ENCODE measurements around the gene TMEM44.

The TMEM44 gene

DNA sequence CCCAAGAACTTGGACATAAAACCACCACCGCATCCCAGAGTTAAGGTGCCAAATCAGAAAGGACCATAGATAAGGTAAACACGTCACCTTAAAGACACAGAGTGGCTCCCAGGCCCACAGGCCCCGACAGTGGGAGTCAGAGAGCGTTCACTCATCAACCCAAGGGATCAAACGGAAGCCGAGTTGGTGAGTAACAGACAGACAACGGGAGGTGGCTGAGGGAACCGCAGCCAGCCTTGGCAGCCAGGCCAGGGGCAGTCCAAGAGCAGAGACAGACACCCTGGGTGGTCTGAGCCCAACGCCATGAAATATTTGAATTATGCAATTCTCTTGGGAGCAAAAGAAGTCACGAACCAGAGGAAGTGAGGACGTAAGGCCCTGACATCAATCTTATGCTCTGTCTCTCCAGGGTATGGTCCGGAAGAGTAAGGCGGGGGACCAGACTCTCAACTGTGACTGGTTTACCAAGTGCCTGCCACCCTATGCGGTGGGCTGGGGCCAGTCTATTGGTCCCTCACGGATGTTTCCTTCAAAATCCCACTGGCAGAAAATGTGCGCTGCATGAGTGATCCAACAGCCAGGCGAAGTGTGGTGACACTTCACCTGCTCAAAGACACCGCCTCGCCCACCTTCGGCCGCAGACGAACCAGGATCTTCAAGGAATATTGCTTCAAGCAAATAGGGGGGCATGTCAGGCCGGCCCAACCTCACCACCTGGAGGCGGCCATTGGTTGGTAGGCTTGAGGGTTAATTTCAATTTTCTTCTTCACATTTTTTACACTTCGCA, 34.3 kb downstream of the TMEM44 start:
- Histone ChIP-seq H3K4me1 (ENCODE audit: control insufficient read depth, insufficient read depth, low read length, unreplicated experiment) (peaks cover 24% of the 10 kb centered on the region), H3K36me3 (ENCODE audit: insufficient read depth, low read length) (peaks cover 5% of the 10 kb centered on the region; the same call in 1 of the 2 replicates), H3K27me3 (ENCODE audit: insufficient read depth, low read length) (no peaks in the 10 kb centered on the region), H3K79me2 (ENCODE audit: control insufficient read depth, insufficient read depth, low read length, unreplicated experiment) (peaks cover 7% of the 10 kb centered on the region), H3K27ac (ENCODE audit: low read depth, low read length) (peak overlapping the region; percentile 99), H3K4me3 (ENCODE audit: low read depth, low read length) (peak overlapping the region; percentile 24; the same call in 1 of the 2 replicates), H2AFZ (ENCODE audit: low read length, unreplicated experiment) (peak overlapping the region; percentile 46)

DNA sequence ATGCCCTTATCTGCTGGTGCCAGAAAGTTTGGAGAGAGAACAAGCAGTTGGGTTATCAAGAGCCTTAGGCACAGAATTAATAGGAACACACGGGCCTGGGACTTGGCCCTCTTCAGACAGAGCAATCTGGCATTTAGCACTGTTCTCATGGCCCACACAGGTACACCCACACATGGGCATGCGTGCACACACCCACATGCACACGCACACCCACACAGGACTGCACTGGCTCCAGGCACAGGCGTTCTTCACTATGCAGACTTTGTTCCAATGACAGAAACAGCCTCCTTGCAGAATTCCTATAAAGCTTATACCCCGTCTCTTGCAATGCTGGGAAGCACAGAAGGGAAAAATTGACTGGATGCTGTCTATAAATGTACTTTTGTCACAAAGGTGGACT, 36.3 kb downstream of the TMEM44 start:
- H3K36me3 ChIP-seq (ENCODE audit: insufficient read depth, low read length), result peaks cover 5% of the 10 kb centered on the region; the same call in 1 of the 2 replicates
- H3K27ac ChIP-seq (ENCODE audit: low read depth, low read length), result no peak overlapping the region

DNA sequence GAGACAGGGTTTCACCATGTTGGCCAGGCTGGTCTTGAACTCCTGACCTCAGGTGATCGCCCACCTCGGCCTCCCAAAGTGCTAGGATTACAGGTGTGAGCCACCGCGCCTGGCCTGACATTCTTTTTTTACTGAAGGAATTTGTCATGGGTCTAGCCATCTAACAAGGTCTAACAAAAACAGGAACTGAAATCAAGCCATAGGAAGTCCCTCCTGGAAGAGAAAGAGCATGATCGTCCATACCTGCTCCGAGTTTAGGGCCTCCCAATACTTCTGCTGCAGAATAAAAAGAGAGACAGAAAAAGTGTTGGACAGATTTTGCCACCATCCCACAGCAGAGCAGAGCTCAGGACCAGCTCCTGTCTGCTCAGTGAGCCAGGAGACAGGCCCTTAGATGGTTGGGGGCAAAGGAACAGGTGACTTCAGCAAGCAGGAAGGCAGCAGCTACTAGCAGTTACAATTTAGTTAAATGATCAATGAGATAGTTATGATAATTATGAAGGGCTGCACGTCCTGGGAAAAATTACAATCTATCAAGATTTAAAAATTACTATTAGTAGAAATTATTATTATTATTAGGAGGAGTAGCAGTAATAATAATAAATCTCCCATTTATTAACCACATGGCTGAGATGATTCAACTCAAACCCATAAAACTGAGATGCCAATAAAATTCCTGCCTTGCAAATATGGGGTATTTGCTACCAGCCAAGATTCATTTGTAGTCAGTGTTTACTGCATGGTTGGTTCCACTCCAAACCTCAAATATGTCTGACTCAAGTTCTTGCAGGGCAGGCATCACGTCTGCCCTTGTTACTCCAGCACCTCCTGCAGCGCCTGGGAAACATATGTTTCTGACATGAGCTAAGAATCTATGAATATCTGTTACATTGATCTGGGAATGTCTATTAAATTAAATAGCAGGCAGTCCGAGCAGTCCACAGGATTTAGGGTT, 40.1 kb downstream of the TMEM44 start:
- Histone ChIP-seq H3K27ac (ENCODE audit: low read depth, low read length) (peak overlapping the region; percentile 97), H2AFZ (ENCODE audit: low read length, unreplicated experiment) (no peak overlapping the region), H3K79me2 (ENCODE audit: control insufficient read depth, insufficient read depth, low read length, unreplicated experiment) (peaks cover 6% of the 10 kb centered on the region), H3K27me3 (ENCODE audit: insufficient read depth, low read length) (no peaks in the 10 kb centered on the region), H3K4me1 (ENCODE audit: control insufficient read depth, insufficient read depth, low read length, unreplicated experiment) (peaks cover 34% of the 10 kb centered on the region), H3K4me3 (ENCODE audit: low read depth, low read length) (no peak overlapping the region), H3K36me3 (ENCODE audit: insufficient read depth, low read length) (peaks cover 19% of the 10 kb centered on the region)

More for the DNA sequence above, 36.3 kb downstream of the TMEM44 start:
- H2AFZ ChIP-seq (ENCODE audit: low read length, unreplicated experiment), result no peak overlapping the region
- H3K4me1 ChIP-seq (ENCODE audit: control insufficient read depth, insufficient read depth, low read length, unreplicated experiment), result peaks cover 39% of the 10 kb centered on the region
- no peak overlapping the region for H3K4me3 ChIP-seq (ENCODE audit: low read depth, low read length)
- H3K27me3 ChIP-seq (ENCODE audit: insufficient read depth, low read length), result no peaks in the 10 kb centered on the region
- H3K79me2 ChIP-seq (ENCODE audit: control insufficient read depth, insufficient read depth, low read length, unreplicated experiment), result peaks cover 7% of the 10 kb centered on the region

DNA sequence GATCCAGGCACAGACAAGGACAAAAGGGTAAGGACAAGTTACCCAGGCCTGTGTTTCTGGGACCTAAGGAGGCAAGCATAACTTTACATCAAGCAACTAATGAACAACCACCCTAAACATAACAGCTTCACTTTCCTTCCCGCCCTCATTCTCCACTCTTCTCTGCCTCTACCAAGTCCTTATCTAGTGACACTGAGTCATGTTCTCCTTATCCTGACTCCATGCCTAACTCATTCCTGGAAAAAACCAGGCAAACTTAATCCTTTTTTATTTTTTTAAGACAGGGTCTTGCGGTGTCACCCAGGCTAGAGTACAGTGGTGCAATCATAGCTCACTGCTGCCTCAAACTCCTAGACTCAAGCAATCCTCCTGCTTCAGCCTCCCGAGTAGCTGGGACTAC, 44.5 kb downstream of the TMEM44 start:
- Histone ChIP-seq H3K36me3 (ENCODE audit: insufficient read depth, low read length) (peaks cover 34% of the 10 kb centered on the region), H3K27ac (ENCODE audit: low read depth, low read length) (peak overlapping the region; percentile 99), H3K4me1 (ENCODE audit: control insufficient read depth, insufficient read depth, low read length, unreplicated experiment) (peaks cover 57% of the 10 kb centered on the region), H3K79me2 (ENCODE audit: control insufficient read depth, insufficient read depth, low read length, unreplicated experiment) (peaks cover 18% of the 10 kb centered on the region), H3K4me3 (ENCODE audit: low read depth, low read length) (no peak overlapping the region), H2AFZ (ENCODE audit: low read length, unreplicated experiment) (no peak overlapping the region), H3K27me3 (ENCODE audit: insufficient read depth, low read length) (no peaks in the 10 kb centered on the region)

DNA sequence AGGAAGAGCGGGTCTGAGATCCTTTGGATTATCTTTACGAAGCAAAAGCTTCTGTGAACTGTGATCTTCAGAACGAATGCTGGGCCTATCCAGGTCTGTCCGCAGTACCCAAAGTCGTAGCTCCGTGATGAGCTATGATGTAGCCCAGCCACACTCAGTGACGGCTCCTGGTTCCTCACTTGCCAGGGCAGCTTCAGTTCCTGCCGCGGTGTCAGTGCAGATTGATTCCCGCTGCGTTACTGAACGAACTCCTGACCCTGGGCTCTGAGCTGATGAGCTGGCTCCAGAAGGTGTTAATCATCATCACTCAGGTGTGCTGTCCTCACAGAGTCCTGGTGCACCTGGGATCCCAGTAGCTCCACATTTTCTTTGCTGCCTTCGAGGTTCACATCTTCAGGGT, 45.0 kb downstream of the TMEM44 start:
- peak overlapping the region; percentile 99 for H3K27ac ChIP-seq (ENCODE audit: low read depth, low read length)
- peaks cover 34% of the 10 kb centered on the region for H3K36me3 ChIP-seq (ENCODE audit: insufficient read depth, low read length)
- H2AFZ ChIP-seq (ENCODE audit: low read length, unreplicated experiment), result no peak overlapping the region

DNA sequence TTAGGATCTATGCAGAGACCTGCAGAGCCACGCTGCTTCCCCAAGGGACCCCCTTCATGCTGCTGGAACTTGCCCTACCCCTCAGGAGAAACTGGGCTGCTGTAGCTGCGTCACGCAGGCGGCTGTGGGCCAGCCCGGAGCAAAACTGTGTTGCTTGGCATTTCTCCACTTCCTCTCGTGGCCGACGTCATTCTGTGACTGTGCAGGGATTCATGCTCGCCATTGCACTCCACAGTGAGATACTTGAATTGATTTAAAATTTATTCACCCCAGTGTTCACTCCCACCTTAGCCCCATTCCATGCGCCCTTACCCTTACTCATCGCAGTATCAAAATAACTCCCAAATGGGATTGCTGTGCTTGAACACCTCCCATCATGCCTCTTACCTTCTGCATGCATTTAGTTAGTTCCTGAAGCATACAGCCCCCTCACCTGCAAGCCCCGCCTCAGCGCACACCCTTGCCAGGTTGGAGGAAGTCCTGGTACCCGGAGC, 45.7 kb downstream of the TMEM44 start:
- H3K27ac ChIP-seq (ENCODE audit: low read depth, low read length), result peak overlapping the region; percentile 99
- H2AFZ ChIP-seq (ENCODE audit: low read length, unreplicated experiment), result no peak overlapping the region
- H3K79me2 ChIP-seq (ENCODE audit: control insufficient read depth, insufficient read depth, low read length, unreplicated experiment), result peaks cover 18% of the 10 kb centered on the region
- H3K4me1 ChIP-seq (ENCODE audit: control insufficient read depth, insufficient read depth, low read length, unreplicated experiment), result peaks cover 48% of the 10 kb centered on the region
- H3K36me3 ChIP-seq (ENCODE audit: insufficient read depth, low read length), result peaks cover 34% of the 10 kb centered on the region
- no peaks in the 10 kb centered on the region for H3K27me3 ChIP-seq (ENCODE audit: insufficient read depth, low read length)
- H3K4me3 ChIP-seq (ENCODE audit: low read depth, low read length), result no peak overlapping the region

More for the DNA sequence above, 45.0 kb downstream of the TMEM44 start:
- H3K4me1 ChIP-seq (ENCODE audit: control insufficient read depth, insufficient read depth, low read length, unreplicated experiment), result peaks cover 55% of the 10 kb centered on the region
- no peaks in the 10 kb centered on the region for H3K27me3 ChIP-seq (ENCODE audit: insufficient read depth, low read length)
- H3K4me3 ChIP-seq (ENCODE audit: low read depth, low read length), result no peak overlapping the region
- peaks cover 18% of the 10 kb centered on the region for H3K79me2 ChIP-seq (ENCODE audit: control insufficient read depth, insufficient read depth, low read length, unreplicated experiment)

DNA sequence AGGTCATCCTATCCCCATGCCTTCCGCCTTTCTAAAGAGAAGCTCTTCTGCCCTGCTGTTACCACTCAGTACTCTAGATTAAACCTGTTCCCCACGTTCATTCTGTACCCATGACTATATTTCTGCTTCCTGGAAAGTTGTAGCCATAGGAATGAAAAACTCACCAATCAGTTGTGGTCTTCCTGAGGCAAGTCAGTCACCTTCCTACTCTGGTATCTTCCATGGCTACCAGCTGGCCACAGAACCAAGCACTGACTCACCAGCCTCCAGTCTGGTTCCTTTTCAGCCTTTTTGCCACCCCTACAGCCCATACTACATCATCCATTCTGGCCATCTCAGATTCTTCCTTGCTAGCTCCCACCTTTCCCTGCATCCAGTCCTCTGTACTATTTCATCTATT, 46.4 kb downstream of the TMEM44 start:
- Histone ChIP-seq H3K27ac (ENCODE audit: low read depth, low read length) (peak overlapping the region; percentile 99), H3K4me1 (ENCODE audit: control insufficient read depth, insufficient read depth, low read length, unreplicated experiment) (peaks cover 44% of the 10 kb centered on the region), H3K79me2 (ENCODE audit: control insufficient read depth, insufficient read depth, low read length, unreplicated experiment) (peaks cover 18% of the 10 kb centered on the region), H3K36me3 (ENCODE audit: insufficient read depth, low read length) (peaks cover 34% of the 10 kb centered on the region), H3K27me3 (ENCODE audit: insufficient read depth, low read length) (no peaks in the 10 kb centered on the region), H3K4me3 (ENCODE audit: low read depth, low read length) (no peak overlapping the region), H2AFZ (ENCODE audit: low read length, unreplicated experiment) (no peak overlapping the region)

DNA sequence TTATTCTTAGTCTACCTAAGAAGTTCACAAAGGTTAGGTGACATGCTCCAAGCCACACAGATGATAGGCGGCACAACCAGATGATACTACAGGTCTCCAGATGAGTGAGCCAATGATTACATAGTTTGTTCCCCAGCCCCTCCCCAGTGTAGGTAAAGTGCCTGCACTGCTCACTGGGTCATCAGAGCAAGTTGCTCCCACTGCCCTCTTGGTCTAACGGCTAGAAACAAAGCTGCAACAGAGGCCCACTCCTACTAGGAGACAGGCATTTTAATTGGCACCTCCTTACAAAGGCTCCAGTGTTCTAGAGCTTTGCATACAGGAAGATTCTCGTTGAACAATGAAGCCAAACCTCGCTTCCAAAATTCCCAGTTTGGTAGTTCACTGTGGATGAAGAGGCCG, 47.3 kb downstream of the TMEM44 start:
- Histone ChIP-seq H3K27ac (ENCODE audit: low read depth, low read length) (peak overlapping the region; percentile 99), H3K4me1 (ENCODE audit: control insufficient read depth, insufficient read depth, low read length, unreplicated experiment) (peaks cover 44% of the 10 kb centered on the region), H3K27me3 (ENCODE audit: insufficient read depth, low read length) (no peaks in the 10 kb centered on the region), H3K79me2 (ENCODE audit: control insufficient read depth, insufficient read depth, low read length, unreplicated experiment) (peaks cover 18% of the 10 kb centered on the region), H3K36me3 (ENCODE audit: insufficient read depth, low read length) (peaks cover 34% of the 10 kb centered on the region), H2AFZ (ENCODE audit: low read length, unreplicated experiment) (no peak overlapping the region), H3K4me3 (ENCODE audit: low read depth, low read length) (no peak overlapping the region)

DNA sequence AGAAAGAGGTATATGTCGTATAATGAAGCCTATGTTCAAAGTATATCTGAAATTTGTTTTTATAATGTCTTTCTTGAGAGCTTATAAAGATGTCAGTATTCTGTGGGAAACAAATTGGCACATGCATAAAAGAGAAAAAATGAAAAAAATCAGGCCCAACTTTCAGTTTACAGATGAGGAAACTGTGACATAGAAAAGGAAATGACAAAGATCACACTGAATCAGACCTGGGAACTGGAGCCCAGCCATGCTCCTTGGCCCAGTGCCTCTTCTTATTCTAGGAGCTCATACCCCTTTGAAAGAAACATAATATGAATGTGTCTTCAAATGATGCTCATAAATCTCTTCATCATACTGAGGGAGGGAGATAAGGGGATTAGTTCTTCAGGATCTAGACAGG, 48.4 kb downstream of the TMEM44 start:
- Histone ChIP-seq H3K36me3 (ENCODE audit: insufficient read depth, low read length) (peaks cover 32% of the 10 kb centered on the region), H3K27ac (ENCODE audit: low read depth, low read length) (peak overlapping the region; percentile 99), H3K4me1 (ENCODE audit: control insufficient read depth, insufficient read depth, low read length, unreplicated experiment) (peaks cover 44% of the 10 kb centered on the region), H2AFZ (ENCODE audit: low read length, unreplicated experiment) (no peak overlapping the region), H3K27me3 (ENCODE audit: insufficient read depth, low read length) (no peaks in the 10 kb centered on the region), H3K4me3 (ENCODE audit: low read depth, low read length) (peak overlapping the region; percentile 89), H3K79me2 (ENCODE audit: control insufficient read depth, insufficient read depth, low read length, unreplicated experiment) (peaks cover 18% of the 10 kb centered on the region)

DNA sequence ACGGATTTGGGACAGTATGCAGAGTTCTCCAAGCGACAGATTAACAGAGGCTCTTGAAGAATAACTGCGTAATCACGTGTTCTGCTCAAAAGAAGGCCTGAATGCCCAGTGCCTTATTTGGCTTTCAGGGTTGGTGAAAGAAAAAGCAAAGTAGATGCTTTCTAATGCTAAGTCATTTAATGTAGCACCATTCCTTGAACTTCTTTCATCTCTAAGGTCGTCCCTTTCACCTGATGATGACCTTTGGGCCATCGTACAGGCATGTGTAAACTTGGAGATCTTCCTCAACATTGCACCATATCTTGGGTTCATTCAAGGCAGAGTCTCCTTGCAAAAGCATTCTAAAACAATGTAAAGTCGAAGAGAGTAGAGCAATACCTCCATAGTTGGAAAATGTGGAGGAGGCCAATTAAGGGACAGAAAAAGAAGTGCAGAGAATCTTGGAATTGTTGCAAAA, 48.9 kb downstream of the TMEM44 start:
- Histone ChIP-seq H3K27me3 (ENCODE audit: insufficient read depth, low read length) (no peaks in the 10 kb centered on the region), H3K36me3 (ENCODE audit: insufficient read depth, low read length) (peaks cover 27% of the 10 kb centered on the region), H3K79me2 (ENCODE audit: control insufficient read depth, insufficient read depth, low read length, unreplicated experiment) (peaks cover 18% of the 10 kb centered on the region), H3K4me1 (ENCODE audit: control insufficient read depth, insufficient read depth, low read length, unreplicated experiment) (peaks cover 46% of the 10 kb centered on the region), H3K27ac (ENCODE audit: low read depth, low read length) (peak overlapping the region; percentile 99), H2AFZ (ENCODE audit: low read length, unreplicated experiment) (no peak overlapping the region), H3K4me3 (ENCODE audit: low read depth, low read length) (peak overlapping the region; percentile 89)

Measured in ACC112 (cell line).